ENCODE measurements around the gene CTXN1.
"Not testable (repeated sequence)": the region's sequence is repeated elsewhere in the genome, so short reads cannot be mapped to it uniquely, and the experiment has no call there.

The CTXN1 gene

GRCh38 chr19:7961920-7962626 is 36.1 kb upstream of the CTXN1 start:
- no peak overlapping the region for H3K27ac ChIP-seq

DNA sequence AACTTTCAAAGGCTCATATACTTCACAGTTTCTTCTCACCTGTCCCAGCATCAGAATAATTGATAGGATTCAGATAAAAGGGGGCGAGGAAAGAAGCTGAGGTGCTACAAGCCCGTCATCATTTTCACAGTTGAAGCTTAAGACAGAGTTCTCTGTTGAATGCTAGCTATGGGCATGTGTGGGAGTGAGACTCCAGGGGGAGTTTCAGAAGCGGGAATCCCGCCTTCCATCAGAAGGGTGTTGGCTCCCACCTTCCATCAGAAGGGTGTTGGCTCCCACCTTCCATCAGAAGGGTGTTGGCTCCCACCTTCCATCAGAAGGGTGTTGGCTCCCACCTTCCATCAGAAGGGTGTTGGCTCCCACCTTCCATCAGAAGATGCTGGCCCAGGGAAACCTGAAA is 35.1 kb upstream of the CTXN1 start:
- not testable (repeated sequence) for H3K27ac ChIP-seq

More at GRCh38 chr19:7961920-7962626, 36.1 kb upstream of the CTXN1 start:
- TF ChIP-seq CTCF (conservative IDR thresholded peaks at IDR 0.05), result no peak
- TF ChIP-seq ZFX (IDR thresholded peaks at IDR 0.05), result no peak

GRCh38 chr19:7959211-7959610 is 33.3 kb upstream of the CTXN1 start:
- TF ChIP-seq CTCF (conservative IDR thresholded peaks at IDR 0.05), result no peak
- TF ChIP-seq ZFX (IDR thresholded peaks at IDR 0.05), result no peak
- H3K27ac ChIP-seq, result no peak overlapping the region

DNA sequence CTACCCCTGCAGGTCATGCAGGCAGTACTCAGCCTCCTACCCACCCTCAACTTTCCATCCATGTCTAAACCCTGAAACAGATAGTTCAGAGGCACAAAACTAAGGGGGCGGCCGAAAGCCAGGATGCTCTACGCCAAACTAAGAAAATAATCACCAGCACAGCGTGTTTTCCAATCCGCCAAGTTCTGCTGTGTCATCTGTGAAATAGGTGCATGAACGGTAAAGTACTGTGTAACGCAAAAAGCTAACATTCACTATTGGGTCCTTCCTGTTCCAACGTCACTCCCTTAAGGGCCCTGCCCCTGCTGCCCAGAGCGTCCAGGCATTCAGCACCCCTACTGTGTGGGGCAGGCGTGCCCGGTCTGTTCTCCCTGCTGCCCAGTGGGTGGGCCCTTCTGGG is 29.8 kb upstream of the CTXN1 start:
- TF ChIP-seq CTCF (conservative IDR thresholded peaks at IDR 0.05), result no peak
- TF ChIP-seq ZFX (IDR thresholded peaks at IDR 0.05), result no peak
- no peak overlapping the region for H3K27ac ChIP-seq

DNA sequence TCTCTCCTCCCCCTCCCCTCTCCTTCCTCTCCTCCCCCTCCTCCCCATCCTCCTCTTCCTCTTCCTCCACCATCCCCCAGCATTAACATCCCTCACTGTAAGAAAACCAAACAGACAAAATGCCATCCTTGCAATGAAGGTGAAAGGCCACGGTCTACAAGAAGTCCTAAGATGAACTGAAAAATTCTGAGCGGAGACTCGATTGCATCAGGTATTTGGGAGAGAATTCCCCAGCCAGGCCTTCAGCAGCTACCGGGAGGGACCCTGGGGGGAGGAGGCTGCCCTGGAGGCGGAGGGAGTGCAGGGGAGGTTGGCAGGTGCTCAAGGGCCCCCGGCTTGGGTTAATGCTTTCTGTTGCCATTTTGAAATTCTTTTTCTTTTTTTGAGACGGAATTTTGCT is 27.6 kb upstream of the CTXN1 start:
- H3K27ac ChIP-seq, result no peak overlapping the region
- TF ChIP-seq ZFX (IDR thresholded peaks at IDR 0.05) (no peak), CTCF (conservative IDR thresholded peaks at IDR 0.05) (no peak)

DNA sequence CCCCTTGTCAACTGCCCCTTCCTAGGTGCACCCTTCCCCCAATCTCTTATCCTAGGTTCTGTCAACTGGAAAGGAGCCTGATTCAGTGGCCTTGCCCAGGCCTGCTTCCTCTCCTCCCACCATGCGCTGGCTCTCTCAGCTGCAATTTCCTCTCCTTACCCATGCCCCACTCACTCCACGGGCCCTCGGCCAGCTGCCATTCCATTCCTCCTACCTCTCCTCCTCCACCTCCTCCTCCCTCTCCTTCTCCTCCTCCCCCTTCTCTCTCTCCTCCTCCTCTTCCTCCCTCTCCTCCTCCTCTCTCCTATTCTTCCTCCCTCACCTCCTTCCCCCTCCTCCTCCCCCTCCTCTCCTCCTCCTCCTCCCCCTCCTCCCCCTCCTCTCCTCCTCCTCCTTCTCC is 27.1 kb upstream of the CTXN1 start:
- H3K27ac ChIP-seq, result no peak overlapping the region
- TF ChIP-seq CTCF (conservative IDR thresholded peaks at IDR 0.05) (no peak), ZFX (IDR thresholded peaks at IDR 0.05) (no peak)

DNA sequence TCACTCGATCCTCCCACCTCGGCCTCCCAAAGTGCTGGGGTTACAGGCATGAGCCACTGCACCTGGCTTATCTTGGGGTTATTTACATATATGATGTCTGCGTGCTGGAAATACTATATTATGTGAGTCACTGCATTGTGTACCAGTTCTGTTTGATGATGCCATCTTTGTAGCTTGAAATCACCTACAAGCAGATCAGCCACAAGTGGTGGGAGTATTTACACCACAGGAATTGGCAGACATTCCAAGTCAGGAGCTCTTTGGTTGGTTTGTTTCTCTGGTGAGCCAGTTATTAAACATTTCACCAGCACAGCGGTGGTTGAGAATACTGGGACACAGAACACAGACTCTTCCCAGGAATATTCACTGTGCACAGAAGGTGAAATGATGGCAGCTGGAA is 22.0 kb upstream of the CTXN1 start:
- H3K27ac ChIP-seq, result no peak overlapping the region
- TF ChIP-seq CTCF (conservative IDR thresholded peaks at IDR 0.05), result no peak
- TF ChIP-seq ZFX (IDR thresholded peaks at IDR 0.05), result no peak

- TF ChIP-seq CTCF (conservative IDR thresholded peaks at IDR 0.05) (peak; percentile 94), ZFX (IDR thresholded peaks at IDR 0.05) (no peak)
These were observed 18.3 kb upstream of the CTXN1 start for GRCh38 chr19:7944177-7944761.

More at GRCh38 chr19:7944177-7944761, 18.3 kb upstream of the CTXN1 start:
- peak overlapping the region; percentile 95 for H3K27ac ChIP-seq
